Esophagus mucosa (tissue), 1 donor: ENCODE data around the gene XXYLT1. TPM values are rescaled to one million over a fixed set of nuclear protein-coding genes. Genes with fewer than 3 reads are reported as not detected.

Experiments used
- ATAC-seq: fragments of 200-7000 bp; cut with Tn5 transposase; one replicate; pipeline ENCODE4 v1.9.1; 2020
- total RNA-seq: library from RNA; stranded (reverse); gene quantifications from one replicate; pipeline ENCODE4 v1.2.4, GENCODE V29; 2023
- donor health status: DM: yes; HTN: yes; CAD: no.

XXYLT1 gene
- total RNA-seq, 1 donor from 2014 or later: 12.7 TPM

GRCh38 chr3:195182470-195182795 lies 88.5 kb downstream of the XXYLT1 start:
- ATAC-seq: peak; percentile 67

- ATAC-seq: peak; percentile 35
Observed at GRCh38 chr3:195181741-195182469, 89.1 kb downstream of the XXYLT1 start.

- no peak for ATAC-seq
Observed at GRCh38 chr3:195181113-195181498, 89.9 kb downstream of the XXYLT1 start.

GRCh38 chr3:195180490-195181112 lies 90.4 kb downstream of the XXYLT1 start:
- ATAC-seq: no peak

- no peak for ATAC-seq
Observed at GRCh38 chr3:195179776-195180489, 91.0 kb downstream of the XXYLT1 start.

- ATAC-seq: no peak
Observed at GRCh38 chr3:195178124-195178910, 92.6 kb downstream of the XXYLT1 start.

- no peak for ATAC-seq
Observed at GRCh38 chr3:195177422-195178123, 93.4 kb downstream of the XXYLT1 start.

- ATAC-seq: no peak
Observed at GRCh38 chr3:195176776-195177175, 94.2 kb downstream of the XXYLT1 start.

- no peak for ATAC-seq
Observed at GRCh38 chr3:195175476-195176337, 95.3 kb downstream of the XXYLT1 start.

- ATAC-seq: no peak
Observed at GRCh38 chr3:195175076-195175475, 95.9 kb downstream of the XXYLT1 start.

- ATAC-seq: no peak
Observed at GRCh38 chr3:195173657-195174056, 97.3 kb downstream of the XXYLT1 start.

GRCh38 chr3:195172896-195173295 lies 98.1 kb downstream of the XXYLT1 start:
- ATAC-seq: no peak

- ATAC-seq: peak; percentile 47
Observed at GRCh38 chr3:195172039-195172684, 98.8 kb downstream of the XXYLT1 start.

GRCh38 chr3:195171093-195171873 lies 99.7 kb downstream of the XXYLT1 start:
- no peak for ATAC-seq

- ATAC-seq: no peak
Observed at GRCh38 chr3:195170496-195170895, 100.5 kb downstream of the XXYLT1 start.

- ATAC-seq: no peak
Observed at GRCh38 chr3:195169011-195169649, 101.8 kb downstream of the XXYLT1 start.

- ATAC-seq: peak; percentile 91
Observed at GRCh38 chr3:195168009-195168762, 102.8 kb downstream of the XXYLT1 start.

- no peak for ATAC-seq
Observed at GRCh38 chr3:195165790-195166189, 105.2 kb downstream of the XXYLT1 start.

GRCh38 chr3:195165265-195165609 lies 105.7 kb downstream of the XXYLT1 start:
- ATAC-seq: no peak
